Measurements from ENCODE around the gene RXFP2. TPM values are rescaled to one million over a fixed set of nuclear protein-coding genes. Genes with fewer than 3 reads are reported as not detected.

Gene RXFP2
- total and polyA plus RNA-seq, 9 of the 15 experiments (the other 6 are each of a cell fraction or from before 2014, with no cell fraction given), result not detected

GRCh38 chr13:31767175-31767900 lies 28.0 kb downstream of the RXFP2 start:
- WGBS (ENCODE audit: insufficient coverage, low coverage, missing lambda C conversion rate), result 4% methylated on average over 4 of the region's 4 CpGs
- intact Hi-C loops (cut with micrococcal nuclease) (no loop called here), in situ Hi-C loops (cut with MboI) (no loop called here)
- H3K36me3 ChIP-seq (ENCODE audit: control insufficient read depth, insufficient read depth, low read length), result no peaks in the 10 kb centered on the region
- ChIA-PET CTCF (ENCODE audit: low intra/inter-chr PET ratio) (no interaction called here), POLR2A (interaction anchor here (0.6 kb wide), 1 partner anchor 531 kb away, joined by 3 read pairs; no protein-coding TSS in a partner anchor)
- no peak overlapping the region for H3K4me3 ChIP-seq
- H3K79me2 ChIP-seq (ENCODE audit: control insufficient read depth, insufficient read depth, low read length), result no peaks in the 10 kb centered on the region
- no peak overlapping the region for H2AFZ ChIP-seq (ENCODE audit: low read depth, low read length)
- H3K9me1 ChIP-seq (ENCODE audit: control insufficient read depth, insufficient read depth, low read length), result no peaks in the 10 kb centered on the region
- no peak overlapping the region for H3K4me2 ChIP-seq (ENCODE audit: insufficient read depth, low read length)
- H3K9me3 ChIP-seq (replicated peaks; ENCODE audit: control insufficient read depth, insufficient read depth, low read depth, low read length), result no peaks in the 10 kb centered on the region
- H3K27ac ChIP-seq (ENCODE audit: extremely low read depth, low read depth, low read length), result no peak overlapping the region
- no peak for TF ChIP-seq ZNF253 (CRISPR knock-in tag; conservative IDR thresholded peaks at IDR 0.05)
- TF ChIP-seq LCOR (CRISPR knock-in tag; IDR thresholded peaks at IDR 0.05), result no peak
- TF ChIP-seq KDM1A (IDR thresholded peaks at IDR 0.05), result no peak
- TF ChIP-seq POLR2AphosphoS5 (IDR thresholded peaks at IDR 0.05; ENCODE audit: control insufficient read depth, insufficient read depth, low read depth, low read length), result no peak
- TF ChIP-seq IFI16 (CRISPR knock-in tag; IDR thresholded peaks at IDR 0.05), result no peak
- no peak for TF ChIP-seq PCBP2 (IDR thresholded peaks at IDR 0.05; ENCODE audit: low read depth, low read length, poor library complexity, severe bottlenecking)
- TF ChIP-seq, protein P1, sequence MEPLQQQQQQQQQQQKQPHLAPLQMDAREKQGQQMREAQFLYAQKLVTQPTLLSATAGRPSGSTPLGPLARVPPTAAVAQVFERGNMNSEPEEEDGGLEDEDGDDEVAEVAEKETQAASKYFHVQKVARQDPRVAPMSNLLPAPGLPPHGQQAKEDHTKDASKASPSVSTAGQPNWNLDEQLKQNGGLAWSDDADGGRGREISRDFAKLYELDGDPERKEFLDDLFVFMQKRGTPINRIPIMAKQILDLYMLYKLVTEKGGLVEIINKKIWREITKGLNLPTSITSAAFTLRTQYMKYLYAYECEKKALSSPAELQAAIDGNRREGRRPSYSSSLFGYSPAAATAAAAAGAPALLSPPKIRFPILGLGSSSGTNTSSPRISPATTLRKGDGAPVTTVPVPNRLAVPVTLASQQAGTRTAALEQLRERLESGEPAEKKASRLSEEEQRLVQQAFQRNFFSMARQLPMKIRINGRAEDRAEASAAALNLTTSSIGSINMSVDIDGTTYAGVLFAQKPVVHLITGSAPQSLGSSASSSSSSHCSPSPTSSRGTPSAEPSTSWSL (CRISPR knock-in tag; IDR thresholded peaks at IDR 0.05; ENCODE audit: borderline replicate concordance), result no peak
- no peaks in the 10 kb centered on the region for H3K27me3 ChIP-seq (ENCODE audit: control insufficient read depth in 2 of 2, insufficient read depth in 2 of 2, low read length in 2 of 2)
- H3K4me1 ChIP-seq (replicated peaks in 1 of 2; ENCODE audit: control insufficient read depth in 2 of 2, insufficient read depth in 2 of 2, low read length in 2 of 2), result no peaks in the 10 kb centered on the region
- no peak overlapping the region for H3K9ac ChIP-seq (ENCODE audit: insufficient read depth in 1 of 2, low read depth in 2 of 2, low read length in 2 of 2)
- ATAC-seq (no peak), DNase-seq (ENCODE audit: extremely low read depth in 1 of 4, low spot score in 3 of 4) (no peak), FAIRE-seq (no peak)
- no TSS peak for BruUV-seq (replicated peaks)
- H4K20me1 ChIP-seq (replicated peaks; ENCODE audit: control insufficient read depth, insufficient read depth, low read length), result no peaks in the 10 kb centered on the region

All from K562 (cell line).